PC-9 (cell line): ENCODE results near the gene ARHGAP28. TPM values are rescaled to one million over a fixed set of nuclear protein-coding genes. Genes with fewer than 3 reads are reported as not detected.
"Not testable (repeated sequence)": the region's sequence is repeated elsewhere in the genome, so short reads cannot be mapped to it uniquely, and the experiment has no call there.

Source experiments
- BruUV-seq: library from RNA; stranded (reverse); fragments of 400-500 nt; replicated peaks from 2 replicates; lab custom pipeline; 2021; lab: Mats Ljungman, UMichigan
- CTCF ChIA-PET: fragments of 300-600 bp; sonication (Branson Sonifier 250); formaldehyde crosslinking; loops from one replicate; lab custom pipeline; 2022; ENCODE audit warnings: antibody characterized with exemption; lab: Charles Lee
- POLR2A ChIA-PET: fragments of 300-600 bp; sonication (Branson Sonifier 250); formaldehyde crosslinking; loops from one replicate; lab custom pipeline; 2022; ENCODE audit warnings: antibody characterized with exemption; ENCODE audit not compliant: unreplicated experiment; lab: Charles Lee
- DNase-seq, 2 experiments: peaks; one replicate each; pipeline versions ENCODE4 v3.0.0 to v3.0.0-alpha.2; 2015 to 2022; ENCODE audit warnings: mixed read lengths in 1 of 2
- H2AFZ ChIP-seq: fragments of 200-600 bp; sonication (generic); 2 replicates; pipeline ENCODE4 v1.8.1; 2017; ENCODE audit warnings: antibody characterized with exemption
- H3F3A ChIP-seq: fragments of 200-600 bp; sonication (generic); 2 replicates; pipeline ENCODE4 v1.8.1; 2017; ENCODE audit warnings: antibody characterized with exemption, mild to moderate bottlenecking, low read depth; ENCODE audit not compliant: insufficient read depth
- H3K27ac ChIP-seq: fragments of 200-600 bp; sonication (generic); 2 replicates; pipeline ENCODE4 v1.6.1; 2016; ENCODE audit warnings: mixed run types
- H3K27me3 ChIP-seq: fragments of 200-600 bp; sonication (generic); 2 replicates; pipeline ENCODE4 v1.6.1; 2016; ENCODE audit warnings: low read depth, mixed run types; ENCODE audit not compliant: insufficient read depth
- H3K36me3 ChIP-seq: fragments of 200-600 bp; sonication (generic); 2 replicates; pipeline ENCODE4 v1.6.1; 2016; ENCODE audit warnings: low read depth, mixed run types
- H3K4me1 ChIP-seq: fragments of 200-600 bp; sonication (generic); replicated peaks from 2 replicates; pipeline ENCODE4 v1.6.1; 2016; ENCODE audit warnings: mixed run types; ENCODE audit not compliant: insufficient read depth
- H3K4me2 ChIP-seq: fragments of 200-600 bp; sonication (generic); 2 replicates; pipeline ENCODE4 v1.6.1; 2017; ENCODE audit warnings: mixed run types
- H3K4me3 ChIP-seq: fragments of 200-600 bp; sonication (generic); 2 replicates; pipeline ENCODE4 v1.6.1; 2016; ENCODE audit warnings: mixed run types
- H3K79me2 ChIP-seq: fragments of 200-600 bp; sonication (generic); 2 replicates; pipeline ENCODE4 v1.6.1; 2017; ENCODE audit warnings: low read depth, mixed run types
- H3K9me2 ChIP-seq: fragments of 200-600 bp; sonication (generic); 2 replicates; pipeline ENCODE4 v1.8.1; 2017; ENCODE audit warnings: mild to moderate bottlenecking; ENCODE audit not compliant: insufficient read depth
- H3K9me3 ChIP-seq: fragments of 200-600 bp; sonication (generic); 2 replicates; pipeline ENCODE4 v1.8.1; 2016; ENCODE audit warnings: low read depth; ENCODE audit not compliant: insufficient read depth
- H4K20me1 ChIP-seq: fragments of 200-600 bp; sonication (generic); 2 replicates; pipeline ENCODE4 v1.8.1; 2017; ENCODE audit not compliant: insufficient read depth
- EZH2 ChIP-seq: fragments of 200-600 bp; sonication (generic); IDR thresholded peaks from 2 replicates; pipeline ENCODE4 v1.8.0; 2017; ENCODE audit warnings: antibody characterized with exemption, low read depth
- intact Hi-C: fragments of 100-400 bp; cut with micrococcal nuclease; formaldehyde crosslinking; loops from one replicate; pipeline ENCODE4 v1.10.0; 2022; ENCODE audit not compliant: unreplicated experiment
- total RNA-seq: library from RNA; stranded (reverse); gene quantifications from 2 replicates; pipeline ENCODE4 v1.2.3, GENCODE V29; 2021
- TF ChIP-seq, protein P1 (sequence below): fragments of 200-600 bp; sonication (generic); conservative IDR thresholded peaks from 2 replicates; pipeline ENCODE4 v1.6.1; 2017; ENCODE audit warnings: mixed run types, antibody characterized with exemption, mild to moderate bottlenecking, moderate library complexity

The ARHGAP28 gene
- total RNA-seq, 1 experiment from 2014 or later, result not detected

DNA sequence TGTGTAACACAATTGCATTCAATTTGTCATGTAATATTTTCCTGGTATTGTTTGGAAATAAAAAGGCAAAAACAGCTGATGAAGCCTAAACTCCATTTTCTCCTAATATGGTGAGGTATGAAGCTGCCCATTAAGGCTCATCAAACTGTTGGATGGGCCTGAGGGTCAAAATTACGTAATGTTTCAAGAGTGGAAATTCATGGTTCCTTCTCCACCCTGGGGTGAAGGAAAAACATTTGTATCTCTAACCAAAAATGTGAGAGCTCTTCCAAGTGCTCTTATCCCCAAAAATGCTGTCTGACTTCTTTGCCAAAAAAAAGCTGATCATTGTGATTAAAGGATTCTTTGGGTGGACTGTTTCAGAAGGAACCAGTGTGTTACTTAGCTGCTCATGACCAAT lies 91.8 kb downstream of the ARHGAP28 start:
- H3K27me3 ChIP-seq, result no peaks in the 10 kb centered on the region
- H3K4me3 ChIP-seq, result no peak overlapping the region
- no peak for DNase-seq
- no TSS peak for BruUV-seq
- no peak overlapping the region for H2AFZ ChIP-seq
- H3K9me3 ChIP-seq, result no peaks in the 10 kb centered on the region
- H3K79me2 ChIP-seq, result no peaks in the 10 kb centered on the region
- no peaks in the 10 kb centered on the region for H3K36me3 ChIP-seq
- TF ChIP-seq, protein P1, sequence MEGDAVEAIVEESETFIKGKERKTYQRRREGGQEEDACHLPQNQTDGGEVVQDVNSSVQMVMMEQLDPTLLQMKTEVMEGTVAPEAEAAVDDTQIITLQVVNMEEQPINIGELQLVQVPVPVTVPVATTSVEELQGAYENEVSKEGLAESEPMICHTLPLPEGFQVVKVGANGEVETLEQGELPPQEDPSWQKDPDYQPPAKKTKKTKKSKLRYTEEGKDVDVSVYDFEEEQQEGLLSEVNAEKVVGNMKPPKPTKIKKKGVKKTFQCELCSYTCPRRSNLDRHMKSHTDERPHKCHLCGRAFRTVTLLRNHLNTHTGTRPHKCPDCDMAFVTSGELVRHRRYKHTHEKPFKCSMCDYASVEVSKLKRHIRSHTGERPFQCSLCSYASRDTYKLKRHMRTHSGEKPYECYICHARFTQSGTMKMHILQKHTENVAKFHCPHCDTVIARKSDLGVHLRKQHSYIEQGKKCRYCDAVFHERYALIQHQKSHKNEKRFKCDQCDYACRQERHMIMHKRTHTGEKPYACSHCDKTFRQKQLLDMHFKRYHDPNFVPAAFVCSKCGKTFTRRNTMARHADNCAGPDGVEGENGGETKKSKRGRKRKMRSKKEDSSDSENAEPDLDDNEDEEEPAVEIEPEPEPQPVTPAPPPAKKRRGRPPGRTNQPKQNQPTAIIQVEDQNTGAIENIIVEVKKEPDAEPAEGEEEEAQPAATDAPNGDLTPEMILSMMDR, result no peak
- no peak for TF ChIP-seq EZH2
- no peaks in the 10 kb centered on the region for H3F3A ChIP-seq
- intact Hi-C loops, result no loop called here
- no peaks in the 10 kb centered on the region for H4K20me1 ChIP-seq
- no peak overlapping the region for H3K4me2 ChIP-seq
- ChIA-PET POLR2A (no interaction called here), CTCF (no interaction called here)
- H3K27ac ChIP-seq, result no peak overlapping the region
- H3K4me1 ChIP-seq, result no peaks in the 10 kb centered on the region
- H3K9me2 ChIP-seq, result no peaks in the 10 kb centered on the region

DNA sequence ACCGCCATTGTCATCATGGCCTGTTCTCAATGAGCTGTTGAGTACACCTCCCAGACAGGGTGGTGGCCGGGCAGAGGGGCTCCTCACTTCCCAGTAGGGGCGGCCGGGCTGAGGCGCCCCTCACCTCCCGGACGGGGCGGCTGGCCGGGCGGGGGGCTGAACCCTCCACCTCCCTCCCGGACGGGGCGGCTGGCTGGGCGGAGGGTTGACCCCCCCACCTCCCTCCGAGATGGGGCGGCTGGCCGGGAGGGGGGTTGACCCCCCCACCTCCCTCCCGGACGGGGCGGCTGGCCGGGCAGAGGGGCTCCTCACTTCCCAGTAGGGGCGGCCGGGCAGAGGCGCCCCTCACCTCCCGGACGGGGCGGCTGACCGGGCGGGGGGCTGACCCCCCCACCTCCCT lies 97.6 kb downstream of the ARHGAP28 start:
- H3K27me3 ChIP-seq, H3K4me1 ChIP-seq, H3K36me3 ChIP-seq, H3K79me2 ChIP-seq, H4K20me1 ChIP-seq, BruUV-seq, H3K27ac ChIP-seq, H3K9me3 ChIP-seq, DNase-seq, H2AFZ ChIP-seq, CTCF ChIA-PET, H3F3A ChIP-seq, POLR2A ChIA-PET, H3K4me2 ChIP-seq, H3K4me3 ChIP-seq, intact Hi-C loops, H3K9me2 ChIP-seq: not testable (repeated sequence)

- H3K27me3 ChIP-seq, CTCF ChIA-PET, H3F3A ChIP-seq, intact Hi-C loops, H3K4me3 ChIP-seq, H3K36me3 ChIP-seq, H3K27ac ChIP-seq, H3K4me2 ChIP-seq, DNase-seq, BruUV-seq, POLR2A ChIA-PET, H3K9me3 ChIP-seq, H3K79me2 ChIP-seq, H3K4me1 ChIP-seq, H2AFZ ChIP-seq, H4K20me1 ChIP-seq, H3K9me2 ChIP-seq: not testable (repeated sequence)
Observed at GRCh38 chr18:6827566-6827965, 98.0 kb downstream of the ARHGAP28 start.

GRCh38 chr18:6830916-6831315 lies 101.4 kb downstream of the ARHGAP28 start:
- intact Hi-C loops, result no loop called here
- Histone ChIP-seq H3K4me3 (no peak overlapping the region), H3K79me2 (no peaks in the 10 kb centered on the region), H3F3A (no peaks in the 10 kb centered on the region), H2AFZ (no peak overlapping the region), H3K4me1 (no peaks in the 10 kb centered on the region), H3K36me3 (no peaks in the 10 kb centered on the region), H4K20me1 (no peaks in the 10 kb centered on the region), H3K9me2 (no peaks in the 10 kb centered on the region), H3K27ac (no peak overlapping the region), H3K27me3 (no peaks in the 10 kb centered on the region), H3K9me3 (no peaks in the 10 kb centered on the region), H3K4me2 (no peak overlapping the region)
- TF ChIP-seq, protein P1, result no peak
- no peak for TF ChIP-seq EZH2
- CTCF ChIA-PET, result no interaction called here
- POLR2A ChIA-PET, result no interaction called here
- no TSS peak for BruUV-seq
- DNase-seq, result no peak
